HG02678 (cell line): ENCODE data around the gene PSAPL1.

ENCODE experiments used
- ATAC-seq: cut with Tn5 transposase; IDR thresholded peaks from one replicate; pipeline ENCODE4 v1.9.1; 2021; ENCODE audit warnings: mild to moderate bottlenecking, moderate library complexity; ENCODE audit not compliant: unreplicated experiment

The PSAPL1 gene, protein sequence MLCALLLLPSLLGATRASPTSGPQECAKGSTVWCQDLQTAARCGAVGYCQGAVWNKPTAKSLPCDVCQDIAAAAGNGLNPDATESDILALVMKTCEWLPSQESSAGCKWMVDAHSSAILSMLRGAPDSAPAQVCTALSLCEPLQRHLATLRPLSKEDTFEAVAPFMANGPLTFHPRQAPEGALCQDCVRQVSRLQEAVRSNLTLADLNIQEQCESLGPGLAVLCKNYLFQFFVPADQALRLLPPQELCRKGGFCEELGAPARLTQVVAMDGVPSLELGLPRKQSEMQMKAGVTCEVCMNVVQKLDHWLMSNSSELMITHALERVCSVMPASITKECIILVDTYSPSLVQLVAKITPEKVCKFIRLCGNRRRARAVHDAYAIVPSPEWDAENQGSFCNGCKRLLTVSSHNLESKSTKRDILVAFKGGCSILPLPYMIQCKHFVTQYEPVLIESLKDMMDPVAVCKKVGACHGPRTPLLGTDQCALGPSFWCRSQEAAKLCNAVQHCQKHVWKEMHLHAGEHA

DNA sequence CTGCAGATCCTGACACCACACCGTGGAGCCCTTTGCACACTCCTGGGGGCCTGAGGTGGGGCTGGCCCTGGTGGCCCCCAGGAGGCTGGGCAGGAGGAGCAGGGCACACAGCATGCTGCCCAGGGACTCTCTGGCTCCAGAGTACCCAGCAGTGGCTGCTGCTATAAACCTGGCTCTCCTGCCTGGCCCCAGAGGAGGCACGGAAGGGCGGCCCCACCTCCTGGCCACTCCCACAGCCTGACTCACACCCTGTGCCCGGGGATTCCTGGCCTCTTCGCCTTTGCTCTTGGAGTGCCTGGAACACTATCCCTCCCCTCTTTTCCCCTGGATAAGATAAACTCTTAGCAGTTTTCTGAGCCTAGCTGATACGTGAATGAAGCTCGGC lies at the start of gene PSAPL1:
Gene PSAPL1, minus strand, starts transcription at position 165 of the 385 bp plus-strand sequence. Its CDS starts 51 bp downstream, at position 114.
- no peak for ATAC-seq

DNA sequence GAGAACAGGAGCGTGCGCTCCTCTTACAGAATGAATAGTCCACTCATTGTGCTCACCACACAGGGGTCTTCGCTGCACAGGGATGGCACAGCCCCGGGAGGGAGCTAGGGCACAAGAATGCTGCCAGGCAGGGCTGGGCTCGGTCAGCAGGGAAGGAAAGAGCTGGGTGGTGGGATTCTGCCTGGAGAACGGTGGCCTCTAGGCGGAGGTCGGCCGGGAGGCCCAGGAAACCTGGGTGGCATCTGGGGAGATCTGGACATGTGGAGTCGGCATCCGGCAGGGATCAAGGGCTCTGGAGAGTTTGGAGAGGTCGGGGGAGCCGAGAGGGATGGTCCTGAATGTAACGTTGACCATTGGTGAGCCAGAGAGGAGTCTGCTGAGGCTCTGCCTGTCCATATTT lies 46.5 kb upstream of the PSAPL1 start:
- no peak for ATAC-seq

DNA sequence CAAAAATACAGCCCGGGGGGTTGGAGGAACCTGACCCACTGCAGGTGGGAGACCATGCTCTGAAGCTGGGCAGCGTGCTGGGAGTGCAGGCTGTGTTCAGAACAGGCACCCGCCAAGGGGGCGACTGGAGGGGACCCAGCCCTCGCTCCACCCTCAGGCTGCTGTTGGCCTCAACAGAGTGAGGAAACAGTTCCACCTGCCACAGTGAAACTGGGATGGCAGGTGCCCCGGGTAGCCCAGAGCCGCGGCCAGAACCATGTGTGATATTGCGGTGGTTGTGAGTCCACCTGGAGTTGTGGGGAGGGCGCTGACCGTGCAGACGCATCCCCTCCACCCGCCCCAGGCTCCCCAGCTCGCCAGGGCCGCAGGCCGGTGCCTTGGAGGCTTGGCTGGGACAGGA lies 45.7 kb upstream of the PSAPL1 start:
- ATAC-seq: no peak

DNA sequence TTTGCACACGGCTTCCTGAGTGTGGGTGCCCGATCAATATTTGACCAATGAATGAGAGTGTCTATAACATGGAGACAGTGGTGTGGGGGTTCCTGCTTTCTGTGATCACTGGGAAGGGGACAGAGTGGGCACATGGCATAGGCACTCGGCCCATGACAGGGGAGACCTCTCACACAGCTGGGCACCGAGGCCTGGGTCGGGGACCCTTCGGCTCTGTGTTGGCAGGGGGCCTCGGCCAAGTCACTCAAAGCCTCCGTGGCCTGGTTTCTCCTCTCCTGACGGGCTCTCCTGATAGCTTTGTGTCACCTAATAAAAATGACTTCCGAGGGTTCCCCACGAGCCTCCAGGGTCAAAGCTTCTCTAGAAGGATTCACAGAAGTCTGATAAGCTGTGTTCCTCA lies 43.9 kb upstream of the PSAPL1 start:
- no peak for ATAC-seq

DNA sequence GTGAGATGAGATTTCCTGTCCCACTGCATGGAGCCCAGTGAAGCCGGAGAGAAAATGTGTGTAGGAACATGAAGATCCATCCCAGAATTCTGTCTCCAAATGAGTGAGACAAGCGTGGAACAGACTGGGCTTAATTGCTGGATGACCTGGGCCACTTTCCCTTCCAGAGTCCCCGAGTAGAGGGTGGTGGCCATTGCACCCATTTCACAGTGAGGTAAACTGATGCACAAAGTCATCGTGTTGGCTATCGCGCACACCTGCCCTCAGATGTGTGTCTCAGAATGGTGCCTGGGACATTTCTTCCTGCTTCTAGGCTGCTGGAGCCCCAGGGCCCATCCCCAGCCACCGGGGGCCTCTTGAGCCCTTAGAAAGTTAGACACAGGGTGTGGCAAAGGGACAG lies 43.0 kb upstream of the PSAPL1 start:
- no peak for ATAC-seq

DNA sequence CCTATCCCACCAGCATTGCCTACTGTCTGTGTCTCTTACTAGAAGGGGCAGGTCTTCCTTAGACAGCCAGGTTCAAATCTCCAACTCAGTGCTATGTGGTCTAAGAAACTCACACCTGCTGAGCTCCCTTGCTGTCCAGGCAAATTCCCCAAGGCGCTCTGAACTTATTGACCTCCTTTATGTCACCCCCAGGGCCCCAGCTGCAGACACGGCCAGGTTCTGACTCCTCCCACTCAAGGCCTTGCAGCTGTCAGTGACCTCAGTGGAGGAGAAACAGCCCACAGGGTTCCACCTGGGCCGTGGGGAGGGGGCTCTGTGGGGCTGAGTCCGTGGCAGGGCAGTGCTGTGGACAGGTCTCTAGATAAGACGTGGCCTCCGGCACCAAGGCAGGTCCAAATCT lies 42.1 kb upstream of the PSAPL1 start:
- no peak for ATAC-seq

DNA sequence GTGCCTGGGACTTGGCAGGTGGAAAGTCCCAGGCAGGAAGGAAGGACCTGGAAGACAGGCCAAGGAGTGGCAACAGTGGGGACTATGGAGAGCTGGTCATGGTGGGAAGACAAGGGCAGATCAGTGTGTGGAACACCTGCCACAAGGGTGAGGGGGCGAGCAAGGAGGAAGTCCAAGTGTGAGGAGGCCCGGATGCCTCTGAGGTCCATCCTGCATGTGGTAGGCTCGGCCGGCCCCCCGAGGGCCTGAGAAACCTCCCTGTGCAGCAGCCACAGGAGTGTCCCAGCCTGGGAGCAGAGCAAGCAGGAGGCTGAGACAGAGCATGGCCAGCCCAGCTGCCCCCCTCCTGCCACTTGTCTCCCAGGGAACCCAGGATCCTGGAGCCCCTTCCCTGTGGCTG lies 40.5 kb upstream of the PSAPL1 start:
- ATAC-seq: no peak

DNA sequence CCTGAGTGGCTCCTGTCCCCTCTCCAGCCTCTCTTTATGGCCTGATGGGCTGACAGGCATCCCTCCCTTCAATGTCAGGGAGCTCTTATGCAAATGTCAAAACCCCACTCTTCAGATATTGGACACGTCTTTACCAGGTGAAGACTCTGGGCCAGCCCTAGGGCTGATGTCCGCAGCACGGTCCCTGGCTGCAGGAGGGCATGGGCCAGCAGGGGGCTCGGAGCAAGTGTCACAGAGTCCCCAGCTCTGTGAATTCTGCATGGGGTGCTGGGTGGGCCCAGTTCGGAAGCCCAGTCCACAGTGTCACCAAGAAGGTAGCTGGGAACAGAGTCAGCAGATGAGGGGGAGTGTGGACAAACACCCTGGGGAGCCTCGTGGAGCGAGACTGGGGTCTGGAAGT lies 39.6 kb upstream of the PSAPL1 start:
- no peak for ATAC-seq

DNA sequence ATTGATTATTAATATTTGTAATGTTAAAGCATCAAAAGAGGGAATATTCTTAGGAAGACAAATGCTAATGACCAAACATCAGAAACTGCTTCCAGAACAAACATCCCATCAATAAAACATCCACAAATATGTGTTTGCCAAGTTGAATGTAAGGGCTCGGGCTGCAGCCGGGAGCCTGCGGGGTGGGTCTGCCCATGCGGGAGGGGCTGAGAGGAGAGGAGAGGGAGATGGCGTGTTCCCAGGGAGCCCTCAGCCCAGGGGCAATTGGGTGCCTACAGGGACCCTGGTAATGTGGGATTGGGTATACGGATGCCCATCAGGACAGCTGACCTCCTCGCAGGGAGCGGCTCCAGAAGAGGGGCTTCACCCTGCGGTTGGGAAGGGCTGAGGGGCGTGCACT lies 38.4 kb upstream of the PSAPL1 start:
- no peak for ATAC-seq

DNA sequence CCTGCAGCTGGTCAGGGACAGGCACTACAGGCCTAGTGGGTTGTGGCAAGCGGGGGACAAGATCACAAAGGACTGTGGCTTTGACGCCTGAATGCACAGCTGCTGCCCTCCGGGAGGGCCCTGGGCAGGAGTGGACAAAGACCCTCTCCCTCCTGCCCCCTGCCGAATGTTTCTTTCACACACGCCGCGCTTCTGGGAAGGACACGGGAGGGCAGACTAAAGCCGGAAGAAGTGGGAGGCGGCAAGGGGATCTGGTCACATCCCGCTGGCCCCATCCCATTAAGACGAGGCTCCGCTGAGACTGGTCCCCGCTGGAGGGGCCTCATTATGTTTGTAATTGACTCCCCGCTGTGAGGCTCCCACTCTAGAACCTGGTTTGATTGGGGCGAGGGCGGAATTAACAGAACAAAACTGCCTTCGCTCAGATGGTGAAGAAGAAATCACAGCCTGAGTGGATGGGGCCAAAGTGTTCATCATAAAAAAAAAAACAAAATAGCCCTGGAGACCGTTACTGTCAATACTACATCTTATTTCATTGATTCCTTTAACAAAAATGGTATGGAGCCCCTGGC lies 37.8 kb upstream of the PSAPL1 start:
- ATAC-seq: no peak

DNA sequence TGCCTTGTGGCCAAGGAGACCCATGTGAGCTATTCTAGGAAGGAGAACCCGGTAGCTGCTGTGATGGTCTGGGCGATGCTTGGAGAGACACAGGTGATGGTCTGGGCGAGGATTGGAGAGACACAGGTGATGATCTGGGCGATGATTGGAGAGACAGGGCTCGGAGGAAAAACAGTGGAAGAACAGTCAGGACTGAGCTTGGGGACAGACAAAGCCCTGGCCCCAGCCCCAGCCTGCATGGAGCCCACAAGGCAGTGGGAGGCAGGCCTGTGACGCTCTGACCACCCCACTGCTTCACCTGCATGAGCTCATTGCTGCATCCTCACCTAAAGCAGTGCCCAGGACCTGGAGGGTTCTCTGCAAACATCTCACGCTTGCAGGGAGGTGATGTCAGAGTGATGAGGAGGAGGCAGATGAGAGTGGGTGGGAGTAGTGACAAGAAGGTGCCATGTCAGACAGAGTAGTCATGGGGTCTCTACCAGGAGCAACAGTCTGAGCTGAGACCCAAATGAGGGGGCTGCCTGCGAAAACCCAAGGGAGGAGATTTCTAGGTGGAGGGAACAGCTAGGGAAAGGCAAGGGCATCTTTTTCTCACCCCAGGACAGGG lies 35.9 kb upstream of the PSAPL1 start:
- no peak for ATAC-seq

DNA sequence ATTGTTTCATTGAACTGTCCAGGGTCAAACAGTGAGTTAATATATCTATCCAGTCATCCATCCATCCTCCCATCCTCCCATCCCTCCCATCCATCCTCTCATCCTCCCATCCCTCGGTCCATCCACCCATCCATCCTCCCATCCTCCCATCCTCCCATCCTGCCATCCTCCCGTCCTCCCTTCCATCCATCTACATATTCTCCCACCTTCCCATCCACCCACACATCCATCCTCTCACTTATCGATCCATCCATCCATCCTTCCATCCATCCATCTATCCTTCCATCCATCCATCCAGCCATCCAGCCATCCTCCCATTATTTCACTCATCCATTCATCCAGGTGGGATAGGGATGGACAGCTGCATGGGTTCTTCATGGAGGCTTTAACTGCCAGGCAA lies 35.4 kb upstream of the PSAPL1 start:
- no peak for ATAC-seq

DNA sequence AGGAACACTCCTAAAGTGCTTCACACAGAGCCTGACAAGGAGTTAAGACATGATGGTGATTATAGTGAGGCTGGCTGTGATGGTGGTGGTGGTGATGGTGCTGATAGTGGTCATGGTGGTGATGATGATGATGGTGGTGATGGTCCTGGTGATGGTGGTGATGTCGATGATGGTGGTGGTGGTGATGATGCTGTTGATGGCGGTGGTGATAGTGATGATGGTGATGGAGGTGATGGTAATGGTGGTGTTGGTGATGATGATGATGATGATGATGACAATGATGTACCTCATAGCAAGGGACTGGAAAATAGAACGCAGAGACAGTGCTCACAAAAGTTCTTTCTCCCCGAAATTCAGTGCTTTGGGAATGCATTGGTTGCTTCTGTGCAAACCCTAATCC lies 34.3 kb upstream of the PSAPL1 start:
- no peak for ATAC-seq

DNA sequence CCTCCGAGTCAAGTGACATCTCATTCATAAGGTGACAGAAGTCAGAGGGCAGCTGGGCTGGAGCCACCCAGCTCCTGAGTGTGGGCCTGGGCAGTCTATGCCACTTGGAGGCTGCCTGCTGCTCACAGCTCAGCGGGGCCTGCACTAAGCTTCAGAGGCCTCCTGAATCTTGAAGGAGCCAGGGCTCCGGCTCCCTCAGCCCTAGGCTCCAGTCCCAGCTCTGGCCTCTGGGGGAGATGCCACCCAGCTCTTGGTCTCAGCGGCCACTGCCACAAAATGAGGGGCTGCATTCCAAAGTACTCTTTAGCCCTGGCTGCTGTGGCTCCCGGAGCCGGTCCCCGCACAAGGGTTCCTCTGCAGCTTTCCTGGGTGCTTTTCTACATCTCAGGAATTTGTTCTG lies 32.7 kb upstream of the PSAPL1 start:
- no peak for ATAC-seq

DNA sequence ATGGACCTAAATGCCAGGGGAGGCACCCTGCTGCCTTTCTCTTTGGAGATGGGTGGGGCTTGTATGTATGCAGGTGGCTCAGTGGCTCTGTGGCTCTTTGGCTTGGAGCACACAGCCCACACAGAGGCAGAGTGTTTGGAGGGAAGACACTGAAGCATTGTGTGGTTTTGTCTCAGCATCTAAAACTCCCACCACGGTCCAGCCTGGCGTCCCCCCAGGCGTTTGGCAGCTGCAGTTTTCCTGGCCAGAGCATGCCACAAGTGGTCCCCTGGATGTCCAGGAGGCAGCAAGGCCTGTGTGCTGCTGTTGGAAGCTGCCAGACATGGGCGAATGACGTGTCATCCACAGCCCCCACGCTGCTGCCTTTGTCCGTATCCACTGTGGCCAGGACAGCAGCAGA lies 32.2 kb upstream of the PSAPL1 start:
- no peak for ATAC-seq

DNA sequence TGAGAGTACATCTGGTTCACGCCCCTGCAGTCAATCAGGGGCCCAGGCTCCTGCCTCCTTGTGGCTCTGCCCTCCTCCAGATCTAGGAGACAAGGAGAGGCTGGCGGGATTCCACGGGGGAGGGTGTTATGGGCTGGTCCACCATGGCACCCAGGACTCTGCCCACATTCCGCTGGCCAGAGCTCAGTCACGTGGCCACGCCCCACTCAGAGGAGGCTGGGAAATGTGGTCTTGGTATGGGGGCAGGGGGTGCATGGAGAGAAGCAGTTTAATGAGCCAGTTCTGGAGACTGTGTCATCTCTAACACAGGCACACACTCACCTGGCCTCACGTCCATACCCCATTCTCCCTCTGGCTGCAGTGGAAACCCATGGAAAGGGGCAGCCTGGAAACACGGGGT lies 31.5 kb upstream of the PSAPL1 start:
- ATAC-seq: no peak

DNA sequence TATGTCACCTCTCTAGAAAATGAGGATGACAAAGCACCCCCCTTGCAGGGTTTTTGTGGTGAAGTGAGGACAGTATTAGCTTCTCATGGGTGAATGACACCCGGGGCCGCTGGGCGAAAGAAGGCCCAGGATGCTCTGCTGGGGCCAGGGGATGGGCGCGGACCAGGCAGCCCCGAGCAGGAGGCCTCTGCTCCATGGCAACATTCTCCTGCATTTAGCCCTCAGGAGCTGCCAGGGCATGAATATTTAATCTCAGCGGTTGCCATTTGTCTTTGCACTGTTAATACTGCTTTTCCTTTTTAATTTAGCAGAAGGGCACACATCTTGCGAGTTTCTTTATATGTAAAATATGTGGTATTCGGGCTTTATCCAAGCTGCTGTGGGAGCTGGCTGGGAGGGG lies 30.3 kb upstream of the PSAPL1 start:
- no peak for ATAC-seq

DNA sequence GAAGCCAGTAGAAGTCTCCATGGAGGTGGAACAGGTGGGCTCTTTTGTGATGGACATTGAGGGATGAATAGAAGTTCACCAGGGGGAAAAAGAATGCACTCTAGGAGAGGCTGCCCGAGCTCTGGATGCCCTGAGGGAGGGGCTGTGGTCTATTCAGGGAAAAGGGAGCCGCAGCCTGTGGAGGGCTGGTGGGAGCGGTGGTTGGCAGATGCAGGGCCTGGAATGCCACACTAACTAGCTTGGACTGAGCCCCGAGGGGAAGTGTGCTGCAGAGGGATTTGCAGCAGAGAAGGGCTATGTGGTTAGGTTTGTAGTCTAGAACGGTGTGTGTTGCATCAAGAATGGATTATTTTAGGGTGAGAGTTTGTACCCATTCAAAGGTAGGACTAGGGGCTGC lies 29.5 kb upstream of the PSAPL1 start:
- ATAC-seq: no peak

DNA sequence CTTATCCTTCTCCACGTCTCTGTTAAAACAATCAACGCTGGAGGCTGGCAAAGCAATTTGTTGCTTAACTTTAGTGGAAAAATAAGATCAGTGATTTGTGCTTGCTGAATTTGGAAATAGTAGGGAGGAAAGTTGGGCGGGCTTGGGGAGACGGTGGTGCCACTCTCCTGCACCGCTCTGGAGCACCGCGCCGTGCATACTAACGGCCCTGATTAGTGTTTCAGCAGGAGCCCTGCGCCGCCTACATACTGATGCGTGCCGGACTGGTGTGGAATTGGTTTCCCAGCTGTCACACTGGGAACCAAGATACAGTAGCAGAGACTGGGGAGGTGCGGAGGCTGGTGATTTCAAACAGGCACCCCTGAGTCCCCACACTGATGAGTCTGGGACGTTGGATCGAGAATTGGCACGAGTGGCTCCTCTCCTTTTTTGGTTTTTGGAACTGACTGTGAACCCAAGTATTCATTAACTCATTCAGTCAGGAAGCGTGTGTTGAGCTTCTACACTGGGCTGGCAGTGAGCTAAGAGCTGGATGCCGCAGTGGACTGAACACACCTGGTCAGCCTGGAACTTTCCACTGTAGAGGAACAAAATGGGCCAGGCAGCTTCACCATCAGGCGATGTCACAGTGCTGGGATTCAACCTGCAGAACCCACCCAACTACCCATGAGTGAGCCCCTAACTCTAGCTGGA lies 29.0 kb upstream of the PSAPL1 start:
- ATAC-seq: no peak

DNA sequence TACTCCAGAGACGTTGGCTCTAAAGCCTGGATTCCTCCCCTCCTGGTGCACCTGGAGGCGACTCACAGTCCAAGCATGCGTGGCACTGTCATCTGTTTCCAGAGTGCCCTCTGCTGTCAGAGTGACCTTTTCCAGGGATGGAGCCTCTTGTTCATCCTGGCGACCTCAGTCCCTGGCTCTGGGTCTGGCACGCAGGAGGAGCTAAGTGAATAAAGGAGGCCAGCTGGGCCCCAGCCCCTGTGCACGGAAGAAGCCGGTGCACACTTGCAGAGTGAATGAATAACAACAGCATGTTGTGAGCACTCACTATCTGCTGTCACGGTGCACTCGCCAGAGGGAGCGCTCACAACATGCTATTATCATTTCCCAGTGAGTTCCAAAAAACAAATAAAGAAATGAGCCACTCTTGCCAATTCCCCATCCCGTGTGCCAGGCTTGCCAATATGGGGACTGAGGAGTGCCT lies 27.8 kb upstream of the PSAPL1 start:
- no peak for ATAC-seq

DNA sequence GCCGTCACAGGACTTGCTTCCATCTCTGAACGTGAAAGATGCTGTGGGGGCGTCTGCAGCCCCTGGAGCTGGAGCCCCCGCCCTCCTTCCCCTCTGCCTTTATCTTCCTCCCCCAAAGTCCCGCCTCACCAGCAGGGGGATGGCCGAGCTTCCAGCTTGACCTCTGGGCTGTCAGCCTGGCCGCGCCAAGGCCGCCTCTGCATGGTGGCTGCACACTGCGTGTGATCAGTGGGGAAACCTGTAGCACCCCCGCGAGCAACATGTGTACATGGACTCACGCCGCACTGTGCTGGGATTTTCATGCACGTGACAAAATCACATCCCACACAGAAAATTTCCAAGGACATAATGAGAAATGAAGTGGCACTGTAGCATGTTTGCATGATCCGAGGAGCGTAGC lies 26.5 kb upstream of the PSAPL1 start:
- no peak for ATAC-seq

DNA sequence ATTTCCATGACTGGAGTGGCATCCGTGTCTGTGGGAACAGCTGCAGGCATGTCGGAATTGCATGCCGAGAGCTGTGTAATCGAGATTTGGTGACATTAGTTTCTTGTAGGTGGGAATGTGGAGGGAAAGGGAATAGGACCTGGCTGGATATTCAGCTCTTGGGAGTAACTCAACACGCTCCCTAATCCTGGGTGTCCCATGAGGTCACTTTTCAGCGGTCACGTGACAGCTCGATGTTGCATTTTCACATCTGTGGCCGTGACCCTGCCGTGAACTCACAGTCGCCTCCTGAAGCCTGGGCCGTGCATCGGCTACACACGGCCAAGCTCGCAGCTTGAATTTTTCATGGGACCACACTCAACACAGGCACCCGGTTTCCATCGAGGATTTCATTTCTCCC lies 25.8 kb upstream of the PSAPL1 start:
- no peak for ATAC-seq
